SK-N-SH (cell line): ENCODE measurements around the gene CASS4. TPM values are rescaled to one million over a fixed set of nuclear protein-coding genes. Genes with fewer than 3 reads are reported as not detected.

ENCODE experiments used
- CTCF ChIA-PET: fragments of 300-600, 350-600 bp; formaldehyde crosslinking; extraction: SDS; loops from one replicate; lab custom pipeline; 2021; lab: Yijun Ruan, JAX
- POLR2A ChIA-PET: fragments of 350-600 bp; sonication (Branson Sonifier 250); formaldehyde crosslinking; extraction: SDS; loops from one replicate; lab custom pipeline; 2020; ENCODE audit warnings: antibody characterized with exemption, inconsistent platforms; lab: Yijun Ruan, JAX
- DNase-seq: peaks from one replicate; pipeline ENCODE4 v3.0.0; 2012
- H2AFZ ChIP-seq: fragments of 200-600 bp; sonication (generic); 2 replicates; pipeline ENCODE4 v1.8.1; 2016; ENCODE audit warnings: antibody characterized with exemption, mild to moderate bottlenecking, low read depth
- H3F3A ChIP-seq: fragments of 200-600 bp; sonication (generic); replicated peaks from 2 replicates; pipeline ENCODE3; 2016; ENCODE audit warnings: antibody characterized with exemption, mild to moderate bottlenecking; ENCODE audit not compliant: insufficient read depth
- H3K27ac ChIP-seq, 2 experiments: fragments of 200-500 bp in 1 of 2; fragments of 200-600 bp in 1 of 2; sonication (Bioruptor generic) in 1 of 2; sonication (generic), shearing (Covaris generic) in 1 of 2; 2 replicates each; pipeline versions ENCODE4 v1.5.1 to v1.6.1; 2014 to 2016; ENCODE audit warnings: low read depth in 2 of 2, inconsistent platforms in 1 of 2, low read length in 1 of 2, mild to moderate bottlenecking in 1 of 2, mixed read lengths in 1 of 2
- H3K27me3 ChIP-seq: fragments of 200-600 bp; sonication (generic), shearing (Covaris generic); 2 replicates; pipeline ENCODE4 v1.6.1; 2016; ENCODE audit warnings: mixed run types; ENCODE audit not compliant: insufficient read depth
- H3K36me3 ChIP-seq, 2 experiments: fragments of 200-500 bp in 1 of 2; fragments of 200-600 bp in 1 of 2; sonication (Bioruptor generic) in 1 of 2; sonication (generic) in 1 of 2; replicated peaks in 1 of 2; 2 replicates each; pipeline versions ENCODE3 to v1.5.1; 2014 to 2016; ENCODE audit warnings: low read length in 1 of 2, mild to moderate bottlenecking in 1 of 2; ENCODE audit not compliant: insufficient read depth in 2 of 2, control insufficient read depth in 1 of 2
- H3K4me1 ChIP-seq, 2 experiments: fragments of 200-500 bp in 1 of 2; fragments of 200-600 bp in 1 of 2; sonication (Bioruptor generic) in 1 of 2; sonication (generic), shearing (Covaris generic) in 1 of 2; 2 replicates each; pipeline versions ENCODE4 v1.5.1 to v1.6.1; 2014 to 2016; ENCODE audit warnings: low read depth in 1 of 2, low read length in 1 of 2, mixed run types in 1 of 2; ENCODE audit not compliant: insufficient read depth in 2 of 2, control insufficient read depth in 1 of 2
- H3K4me2 ChIP-seq: fragments of 200-600 bp; sonication (generic), shearing (Covaris generic); 2 replicates; pipeline ENCODE4 v1.6.1; 2017; ENCODE audit warnings: mixed run types
- H3K4me3 ChIP-seq, 2 experiments: fragments of 200-500 bp in 1 of 2; fragments of 200-600 bp in 1 of 2; sonication (Bioruptor generic) in 1 of 2; sonication (generic), shearing (Covaris generic) in 1 of 2; 2 replicates each; pipeline versions ENCODE4 v1.5.1 to v1.8.1; 2014 to 2016; ENCODE audit warnings: low read depth in 2 of 2, inconsistent platforms in 1 of 2, low read length in 1 of 2, mild to moderate bottlenecking in 1 of 2, mixed read lengths in 1 of 2, moderate library complexity in 1 of 2
- H3K79me2 ChIP-seq: fragments of 200-600 bp; sonication (generic); 2 replicates; pipeline ENCODE4 v1.8.1; 2017; ENCODE audit warnings: mild to moderate bottlenecking; ENCODE audit not compliant: insufficient read depth
- H3K9ac ChIP-seq: fragments of 200-600 bp; sonication (generic); 2 replicates; pipeline ENCODE4 v1.6.1; 2017; ENCODE audit warnings: mixed run types
- H3K9me2 ChIP-seq: fragments of 200-600 bp; sonication (generic); 2 replicates; pipeline ENCODE4 v1.6.1; 2017; ENCODE audit warnings: mixed run types
- H3K9me3 ChIP-seq: fragments of 200-600 bp; sonication (generic); 2 replicates; pipeline ENCODE4 v1.6.1; 2017; ENCODE audit warnings: mixed run types, mild to moderate bottlenecking, moderate library complexity
- H4K20me1 ChIP-seq: fragments of 200-600 bp; sonication (generic); 2 replicates; pipeline ENCODE4 v1.6.1; 2017; ENCODE audit warnings: mild to moderate bottlenecking, mixed run types; ENCODE audit not compliant: insufficient read depth
- CHD2 ChIP-seq: fragments of 150-350 bp; IDR thresholded peaks from 2 replicates; pipeline ENCODE4 v1.6.1; 2018; ENCODE audit warnings: low read length; ENCODE audit not compliant: partially characterized antibody
- FOSL2 ChIP-seq: IDR thresholded peaks from 2 replicates; pipeline ENCODE4 v1.4.0; 2012; ENCODE audit warnings: low read depth, mild to moderate bottlenecking, moderate library complexity, borderline replicate concordance
- FOXM1 ChIP-seq: IDR thresholded peaks from 2 replicates; pipeline ENCODE4 v1.4.0; 2012; ENCODE audit warnings: low read depth, mild to moderate bottlenecking
- GATA2 ChIP-seq: sonication (generic); formaldehyde crosslinking; IDR thresholded peaks from 2 replicates; pipeline ENCODE4 v1.5.0; 2020; ENCODE audit warnings: mild to moderate bottlenecking, missing genetic modification reagents
- NFIC ChIP-seq: IDR thresholded peaks from 2 replicates; pipeline ENCODE4 v1.4.0; 2012; ENCODE audit warnings: borderline replicate concordance
- NRF1 ChIP-seq: IDR thresholded peaks from 2 replicates; pipeline ENCODE4 v1.6.1; 2012; ENCODE audit warnings: low read depth, mild to moderate bottlenecking, low read length
- PBX3 ChIP-seq: IDR thresholded peaks from 2 replicates; pipeline ENCODE4; 2012
- RAD21 ChIP-seq: IDR thresholded peaks from 2 replicates; pipeline ENCODE4 v1.6.1; 2012; ENCODE audit warnings: mild to moderate bottlenecking, low read length
- RCOR1 ChIP-seq: fragments of 150-350 bp; IDR thresholded peaks from 2 replicates; pipeline ENCODE4 v1.6.1; 2017; ENCODE audit warnings: antibody characterized with exemption, low read length
- RXRA ChIP-seq: IDR thresholded peaks from 2 replicates; pipeline ENCODE4 v1.4.0; 2012; ENCODE audit warnings: low read depth, mild to moderate bottlenecking, borderline replicate concordance
- SIN3A ChIP-seq: IDR thresholded peaks from 2 replicates; pipeline ENCODE4 v1.6.1; 2012; ENCODE audit warnings: low read depth, mild to moderate bottlenecking, low read length, moderate library complexity, borderline replicate concordance
- SMC3 ChIP-seq: IDR thresholded peaks from 2 replicates; pipeline ENCODE4 v1.6.1; 2012; ENCODE audit warnings: low read depth, low read length, improper control_type of control experiment
- TAF1 ChIP-seq: IDR thresholded peaks from 2 replicates; pipeline ENCODE4 v1.6.1; 2012; ENCODE audit warnings: low read depth, mild to moderate bottlenecking, low read length, moderate library complexity, borderline replicate concordance
- USF1 ChIP-seq: IDR thresholded peaks from 2 replicates; pipeline ENCODE4 v1.4.0; 2012; ENCODE audit warnings: low read depth, borderline replicate concordance
- USF2 ChIP-seq: fragments of 150-350 bp; IDR thresholded peaks from 2 replicates; pipeline ENCODE4 v1.6.1; 2017; ENCODE audit warnings: antibody characterized with exemption, low read length, low read depth, borderline replicate concordance
- YY1 ChIP-seq: IDR thresholded peaks from 2 replicates; pipeline ENCODE4 v1.4.0; 2012; ENCODE audit warnings: low read depth, mild to moderate bottlenecking
- WGBS: methylation state at CpG from one replicate; pipeline ENCODE4 v1.1.6; 2017; ENCODE audit warnings: low lambda C conversion rate; 5-methylcytosine and 5-hydroxymethylcytosine counted together
- polyA plus RNA-seq, 3 experiments: library from polyadenylated mRNA; depleted of rRNA; stranded (reverse); fragments of >200 nt; gene quantifications; 2 replicates each; pipeline ENCODE4 v1.2.3, GENCODE V29; 2012
- TF ChIP-seq, protein P1 (sequence below): fragments of 200-600 bp; sonication (generic); IDR thresholded peaks from 2 replicates; pipeline ENCODE4 v1.6.1; 2017; ENCODE audit warnings: antibody characterized with exemption, mild to moderate bottlenecking, moderate library complexity
- TF ChIP-seq, protein P2 (sequence below): IDR thresholded peaks from 2 replicates; pipeline ENCODE4 v1.4.0; 2012; ENCODE audit warnings: low read depth, borderline replicate concordance

The CASS4 gene
- polyA plus RNA-seq, 1 of the 3 experiments (the other 2 are of a cell fraction) = not detected

- Histone ChIP-seq H3F3A (no peaks in the 10 kb centered on the region), H3K27ac (no peak overlapping the region), H3K4me2 (no peak overlapping the region), H3K9me2 (no peaks in the 10 kb centered on the region), H3K79me2 (peaks cover 23% of the 10 kb centered on the region), H3K9me3 (no peaks in the 10 kb centered on the region), H3K27me3 (no peaks in the 10 kb centered on the region), H3K4me1 (no peaks in the 10 kb centered on the region), H3K9ac (no peak overlapping the region), H4K20me1 (no peaks in the 10 kb centered on the region), H2AFZ (no peak overlapping the region), H3K4me3 (peak overlapping the region in 1 of 2 experiments; percentile 13; a peak in 1 of 4 replicates), H3K36me3 (peaks cover 15 to 22% of the 10 kb centered on the region in 2 experiments)
- CTCF ChIA-PET = interaction anchor here (1.3 kb wide), 1 partner anchor 10 kb away, joined by 4 read pairs; no protein-coding TSS in a partner anchor
- POLR2A ChIA-PET = no interaction called here
- peak; percentile 48 for DNase-seq
- WGBS = 91% methylated on average over 9 of the region's 9 CpGs
- TF ChIP-seq NFIC = no peak
- TF ChIP-seq NRF1 = no peak
- no peak for TF ChIP-seq RCOR1
- TF ChIP-seq, protein P1, sequence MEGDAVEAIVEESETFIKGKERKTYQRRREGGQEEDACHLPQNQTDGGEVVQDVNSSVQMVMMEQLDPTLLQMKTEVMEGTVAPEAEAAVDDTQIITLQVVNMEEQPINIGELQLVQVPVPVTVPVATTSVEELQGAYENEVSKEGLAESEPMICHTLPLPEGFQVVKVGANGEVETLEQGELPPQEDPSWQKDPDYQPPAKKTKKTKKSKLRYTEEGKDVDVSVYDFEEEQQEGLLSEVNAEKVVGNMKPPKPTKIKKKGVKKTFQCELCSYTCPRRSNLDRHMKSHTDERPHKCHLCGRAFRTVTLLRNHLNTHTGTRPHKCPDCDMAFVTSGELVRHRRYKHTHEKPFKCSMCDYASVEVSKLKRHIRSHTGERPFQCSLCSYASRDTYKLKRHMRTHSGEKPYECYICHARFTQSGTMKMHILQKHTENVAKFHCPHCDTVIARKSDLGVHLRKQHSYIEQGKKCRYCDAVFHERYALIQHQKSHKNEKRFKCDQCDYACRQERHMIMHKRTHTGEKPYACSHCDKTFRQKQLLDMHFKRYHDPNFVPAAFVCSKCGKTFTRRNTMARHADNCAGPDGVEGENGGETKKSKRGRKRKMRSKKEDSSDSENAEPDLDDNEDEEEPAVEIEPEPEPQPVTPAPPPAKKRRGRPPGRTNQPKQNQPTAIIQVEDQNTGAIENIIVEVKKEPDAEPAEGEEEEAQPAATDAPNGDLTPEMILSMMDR = peak; percentile 58
- no peak for TF ChIP-seq USF1
- 0 out of 2 replicates have a peak, but pooled peaks have one; percentile 15 for TF ChIP-seq RAD21
Observed at GRCh38 chr20:56504373-56505005, 92.4 kb downstream of the CASS4 start.

DNA sequence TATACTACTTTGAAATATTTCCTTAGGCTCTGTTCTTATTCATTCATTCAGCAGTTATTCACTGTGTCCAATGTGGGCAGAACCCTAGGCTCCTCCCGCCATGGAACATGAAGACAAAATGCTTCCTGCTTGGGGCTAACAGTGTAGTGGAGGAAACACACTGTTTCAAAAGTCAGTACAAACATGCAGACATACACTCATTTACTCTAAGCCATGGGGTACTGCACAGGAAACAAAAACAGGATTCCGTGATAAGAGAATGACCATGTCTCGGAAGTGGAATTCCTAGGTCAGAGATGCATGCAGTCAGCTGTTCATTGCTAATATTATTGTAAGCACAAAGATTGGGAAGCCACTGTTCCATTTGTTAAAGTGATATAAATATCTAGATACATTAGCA lies 94.0 kb downstream of the CASS4 start:
- no peak overlapping the region for H3K27ac ChIP-seq
- 67% methylated on average over 3 of the region's 3 CpGs for WGBS
- H3K9me2 ChIP-seq = no peaks in the 10 kb centered on the region
- H3K4me1 ChIP-seq = no peaks in the 10 kb centered on the region
- POLR2A ChIA-PET = no interaction called here
- H3K27me3 ChIP-seq = no peaks in the 10 kb centered on the region
- DNase-seq = no peak
- H4K20me1 ChIP-seq = no peaks in the 10 kb centered on the region
- no peak overlapping the region for H3K4me3 ChIP-seq
- peaks cover 23% of the 10 kb centered on the region for H3K79me2 ChIP-seq
- H3K9me3 ChIP-seq = no peaks in the 10 kb centered on the region
- CTCF ChIA-PET = interaction anchor here (1.3 kb wide), 1 partner anchor 8 kb away, joined by 4 read pairs; no protein-coding TSS in a partner anchor
- no peak overlapping the region for H3K4me2 ChIP-seq
- no peak for TF ChIP-seq SIN3A
- TF ChIP-seq, protein P2, sequence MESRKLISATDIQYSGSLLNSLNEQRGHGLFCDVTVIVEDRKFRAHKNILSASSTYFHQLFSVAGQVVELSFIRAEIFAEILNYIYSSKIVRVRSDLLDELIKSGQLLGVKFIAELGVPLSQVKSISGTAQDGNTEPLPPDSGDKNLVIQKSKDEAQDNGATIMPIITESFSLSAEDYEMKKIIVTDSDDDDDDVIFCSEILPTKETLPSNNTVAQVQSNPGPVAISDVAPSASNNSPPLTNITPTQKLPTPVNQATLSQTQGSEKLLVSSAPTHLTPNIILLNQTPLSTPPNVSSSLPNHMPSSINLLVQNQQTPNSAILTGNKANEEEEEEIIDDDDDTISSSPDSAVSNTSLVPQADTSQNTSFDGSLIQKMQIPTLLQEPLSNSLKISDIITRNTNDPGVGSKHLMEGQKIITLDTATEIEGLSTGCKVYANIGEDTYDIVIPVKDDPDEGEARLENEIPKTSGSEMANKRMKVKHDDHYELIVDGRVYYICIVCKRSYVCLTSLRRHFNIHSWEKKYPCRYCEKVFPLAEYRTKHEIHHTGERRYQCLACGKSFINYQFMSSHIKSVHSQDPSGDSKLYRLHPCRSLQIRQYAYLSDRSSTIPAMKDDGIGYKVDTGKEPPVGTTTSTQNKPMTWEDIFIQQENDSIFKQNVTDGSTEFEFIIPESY = no peak
- TF ChIP-seq FOXM1 = no peak
- TF ChIP-seq RCOR1 = no peak
- no peak for TF ChIP-seq CHD2
- no peak for TF ChIP-seq TAF1
- TF ChIP-seq PBX3 = no peak
- no peak for TF ChIP-seq YY1
- TF ChIP-seq SMC3 = no peak
- no peak for TF ChIP-seq RXRA
- no peak for TF ChIP-seq RAD21
- no peak for TF ChIP-seq USF2
- no peak for TF ChIP-seq FOSL2
- no peak for TF ChIP-seq GATA2
- H3K36me3 ChIP-seq = peaks cover 10 to 22% of the 10 kb centered on the region in 2 experiments
- H2AFZ ChIP-seq = no peak overlapping the region
- H3F3A ChIP-seq = no peaks in the 10 kb centered on the region
- H3K9ac ChIP-seq = no peak overlapping the region
